ENCODE measurements around the gene SPATA6.

- TF ChIP-seq POLR2A (IDR thresholded peaks at IDR 0.05; ENCODE audit: extremely low read depth, insufficient read length) (no peak), CTCF (IDR thresholded peaks at IDR 0.05; ENCODE audit: low read depth, low read length) (no peak), MYC (IDR thresholded peaks at IDR 0.05; ENCODE audit: low read depth, low read length) (no peak)
These were observed 634 bp upstream of the SPATA6 start for GRCh38 chr1:48472638-48473037.
